Measurements from ENCODE around the gene SIPA1. TPM values are rescaled to one million over a fixed set of nuclear protein-coding genes. Genes with fewer than 3 reads are reported as not detected.

SIPA1 gene
- total and polyA plus RNA-seq, 2 of the 13 experiments (the other 11 are each of a cell fraction or from before 2014, with no cell fraction given): 5.8 to 7.7 TPM

GRCh38 chr11:65624931-65625627 lies 12.8 kb upstream of the SIPA1 start:
- POLR2A ChIA-PET: interaction anchor here (1.1 to 2.4 kb wide), 3 partner anchors 8 to 13 kb away, joined by 3 to 19 read pairs (median 6); partner anchors contain the start of genes MAP3K11, PCNX3 and SIPA1
- no peaks in the 10 kb centered on the region for H3K27me3 ChIP-seq (ENCODE audit: control insufficient read depth in 1 of 2, insufficient read depth in 2 of 2, low read length in 2 of 2)
- H4K20me1 ChIP-seq (ENCODE audit: insufficient read depth, low read length): no peaks in the 10 kb centered on the region
- CTCF ChIA-PET (ENCODE audit: low intra/inter-chr PET ratio, low total read pairs): interaction anchor here (1.1 kb wide), 1 partner anchor 193 kb away, joined by 3 read pairs; no protein-coding TSS in a partner anchor
- intact Hi-C loops (cut with micrococcal nuclease; ENCODE audit: unreplicated experiment): no loop called here
- H3K36me3 ChIP-seq (replicated peaks in 1 of 2; ENCODE audit: control insufficient read depth in 1 of 2, insufficient read depth in 2 of 2, low read length in 2 of 2): peaks cover 35 to 77% of the 10 kb centered on the region in 2 experiments
- no peak overlapping the region for H3K4me2 ChIP-seq (ENCODE audit: low read depth, low read length)
- H3K4me1 ChIP-seq (ENCODE audit: insufficient read depth, low read length): peaks cover 6% of the 10 kb centered on the region; the same call in 1 of the 2 replicates
- no peak for FAIRE-seq
- H3K9me3 ChIP-seq (ENCODE audit: low read length): no peaks in the 10 kb centered on the region
- 99% methylated on average over 20 of the region's 30 CpGs for WGBS (ENCODE audit: low lambda C conversion rate)
- no peak overlapping the region for H2AFZ ChIP-seq (ENCODE audit: low read length)
- H3K79me2 ChIP-seq (ENCODE audit: insufficient read depth, low read length): no peaks in the 10 kb centered on the region
- no peak for ATAC-seq
- H3K9ac ChIP-seq (ENCODE audit: insufficient read depth, low read depth, low read length): no peak overlapping the region
- no TSS peak for BruUV-seq (replicated peaks)
- in situ Hi-C loops (cut with HindIII; ENCODE audit: extremely low pct_ligation_motif_present, low pct_unique_long_range_greater_than_20kb): no loop called here
- H3K4me3 ChIP-seq (replicated peaks in 1 of 3; ENCODE audit: insufficient read depth in 1 of 3, low read depth in 2 of 3, low read length in 3 of 3): no peak overlapping the region
- H3K27ac ChIP-seq (ENCODE audit: extremely low read length, insufficient read depth, low read length): no peak overlapping the region
- DNase-seq (ENCODE audit: low spot score): no peak
- TF ChIP-seq ZNF792 (CRISPR knock-in tag; IDR thresholded peaks at IDR 0.05) (no peak), JUN (CRISPR knock-in tag; IDR thresholded peaks at IDR 0.05) (no peak), NR2F2 (IDR thresholded peaks at IDR 0.05; ENCODE audit: borderline replicate concordance, low read depth) (no peak), CHCHD3 (CRISPR knock-in tag; IDR thresholded peaks at IDR 0.05) (no peak), ATF2 (CRISPR knock-in tag; IDR thresholded peaks at IDR 0.05) (no peak), GPN1 (CRISPR knock-in tag; IDR thresholded peaks at IDR 0.05; ENCODE audit: borderline replicate concordance) (no peak), SOX6 (IDR thresholded peaks at IDR 0.05) (no peak), SOX6 (CRISPR knock-in tag; IDR thresholded peaks at IDR 0.05) (no peak), FUBP1 (CRISPR knock-in tag; IDR thresholded peaks at IDR 0.05; ENCODE audit: borderline replicate concordance) (no peak), AHDC1 (CRISPR knock-in tag; IDR thresholded peaks at IDR 0.05; ENCODE audit: borderline replicate concordance) (no peak), HOXD1 (CRISPR knock-in tag; IDR thresholded peaks at IDR 0.05) (no peak), MTA3 (CRISPR knock-in tag; IDR thresholded peaks at IDR 0.05) (no peak)
